K562 (cell line): ENCODE data around the gene PDE5A. TPM values are rescaled to one million over a fixed set of nuclear protein-coding genes. Genes with fewer than 3 reads are reported as not detected.

ENCODE experiments used
- ATAC-seq: fragments of 200-7000 bp; cut with Tn5 transposase; 3 replicates; pipeline ENCODE4 v1.9.1; 2020; ENCODE audit warnings: moderate library complexity
- BruUV-seq: library from RNA; stranded (reverse); fragments of 400-500 nt; replicated peaks from 2 replicates; lab custom pipeline; 2021; lab: Mats Ljungman, UMichigan
- CTCF ChIA-PET: fragments of 300-600 bp; formaldehyde crosslinking; extraction: SDS; loops from one replicate; lab custom pipeline; 2021; ENCODE audit warnings: low intra/inter-chr PET ratio; lab: Yijun Ruan, JAX
- POLR2A ChIA-PET: fragments of 300-600, 350-650 bp; sonication (Branson Sonifier 250); formaldehyde crosslinking; extraction: SDS; loops from one replicate; lab custom pipeline; 2021; ENCODE audit warnings: antibody characterized with exemption, inconsistent platforms; lab: Yijun Ruan, JAX
- DNase-seq, 4 experiments: peaks; one replicate each; pipeline versions ENCODE4 v3.0.0 to v3.0.0-alpha.2; 2011 to 2018; ENCODE audit warnings: low spot score in 3 of 4, mixed read lengths in 3 of 4; ENCODE audit errors: extremely low read depth in 1 of 4
- FAIRE-seq: peaks from 2 replicates; lab custom pipeline; 2011; peaks lifted over from hg19 to GRCh38; lab: Jason Lieb, UNC
- H2AFZ ChIP-seq: 2 replicates; pipeline ENCODE4 v1.6.0; 2011; ENCODE audit warnings: low read depth, low read length, control low read depth, inconsistent platforms
- H3K27ac ChIP-seq: fragments of 200-600 bp; 3 replicates; pipeline ENCODE4 v1.8.0; 2011; ENCODE audit warnings: low read depth, mild to moderate bottlenecking, control low read depth, inconsistent platforms, low read length, moderate library complexity, mixed read lengths; ENCODE audit errors: extremely low read depth
- H3K27me3 ChIP-seq, 2 experiments: fragments of 300-600 bp in 1 of 2; 2 replicates in 1 of 2; 3 replicates in 1 of 2; pipeline versions ENCODE4 v1.6.0 to v1.8.0; 2011; ENCODE audit warnings: inconsistent platforms in 2 of 2, low read length in 2 of 2, mild to moderate bottlenecking in 1 of 2, mixed read lengths in 1 of 2, moderate library complexity in 1 of 2; ENCODE audit not compliant: control insufficient read depth in 2 of 2, insufficient read depth in 2 of 2
- H3K36me3 ChIP-seq: fragments of 300-600 bp; 3 replicates; pipeline ENCODE4 v1.8.0; 2011; ENCODE audit warnings: mild to moderate bottlenecking, low read length, inconsistent platforms; ENCODE audit not compliant: control insufficient read depth, insufficient read depth
- H3K4me1 ChIP-seq, 2 experiments: fragments of 200-600 bp in 1 of 2; replicated peaks in 1 of 2; 2 replicates in 1 of 2; 3 replicates in 1 of 2; pipeline versions ENCODE4 v1.5.1 to v1.8.0; 2011; ENCODE audit warnings: inconsistent platforms in 2 of 2, low read length in 2 of 2, mild to moderate bottlenecking in 1 of 2, mixed read lengths in 1 of 2, moderate library complexity in 1 of 2; ENCODE audit not compliant: control insufficient read depth in 2 of 2, insufficient read depth in 2 of 2
- H3K4me2 ChIP-seq: 2 replicates; pipeline ENCODE4 v1.6.1; 2011; ENCODE audit warnings: low read length, control low read depth, inconsistent platforms, mixed read lengths; ENCODE audit not compliant: insufficient read depth
- H3K4me3 ChIP-seq: fragments of 200-600 bp; sonication (generic), shearing (Covaris generic); 2 replicates; pipeline ENCODE4 v1.5.1; 2016; ENCODE audit warnings: control low read depth, inconsistent platforms
- H3K79me2 ChIP-seq: fragments of 200-600 bp; 3 replicates; pipeline ENCODE4 v1.8.0; 2011; ENCODE audit warnings: low read length, inconsistent platforms; ENCODE audit not compliant: control insufficient read depth, insufficient read depth
- H3K9ac ChIP-seq, 2 experiments: 2 replicates each; pipeline versions ENCODE4 v1.6.0 to v1.6.1; 2011; ENCODE audit warnings: low read depth in 2 of 2, low read length in 2 of 2, control low read depth in 1 of 2, inconsistent platforms in 1 of 2, mild to moderate bottlenecking in 1 of 2, mixed read lengths in 1 of 2; ENCODE audit not compliant: insufficient read depth in 1 of 2
- H3K9me1 ChIP-seq: one replicate; pipeline ENCODE4 v1.6.0; 2011; ENCODE audit warnings: inconsistent platforms, mild to moderate bottlenecking, low read length, moderate library complexity; ENCODE audit not compliant: control insufficient read depth, insufficient read depth
- H3K9me3 ChIP-seq: replicated peaks from 2 replicates; pipeline ENCODE4 v1.5.1; 2011; ENCODE audit warnings: low read depth, low read length, inconsistent platforms; ENCODE audit not compliant: control insufficient read depth, insufficient read depth
- H4K20me1 ChIP-seq: replicated peaks from 2 replicates; pipeline ENCODE4 v1.6.1; 2011; ENCODE audit warnings: low read length, inconsistent platforms, mixed read lengths; ENCODE audit not compliant: control insufficient read depth, insufficient read depth
- CEBPB ChIP-seq: fragments of 450-650 bp; IDR thresholded peaks from 2 replicates; pipeline ENCODE4 v1.6.1; 2016; ENCODE audit warnings: missing genetic modification characterization, missing compliant biosample characterization
- PCBP2 ChIP-seq: fragments of 200-400 bp; formaldehyde crosslinking; IDR thresholded peaks from 2 replicates; pipeline ENCODE4 v1.6.1; 2018; ENCODE audit warnings: low read length, low read depth, mild to moderate bottlenecking, moderate library complexity; ENCODE audit not compliant: poor library complexity, severe bottlenecking
- PHF20 ChIP-seq: fragments of 450-650 bp; IDR thresholded peaks from 2 replicates; pipeline ENCODE4 v1.6.1; 2018; ENCODE audit not compliant: partially characterized antibody
- WGBS: fragments of 100-300 bp; shearing (Covaris generic); methylation state at CpG from one replicate; pipeline ENCODE4 v1.1.6; 2016; ENCODE audit warnings: low coverage, mixed read lengths; ENCODE audit not compliant: insufficient coverage; ENCODE audit errors: missing lambda C conversion rate; 5-methylcytosine and 5-hydroxymethylcytosine counted together
- in situ Hi-C: fragments of 300-500 bp; cut with MboI; formaldehyde crosslinking; loops from 4 replicates; pipeline ENCODE4 v1.15.0; 2018; ENCODE audit warnings: inconsistent platforms, mixed read lengths
- intact Hi-C: fragments of 100-400 bp; cut with micrococcal nuclease; formaldehyde crosslinking; loops from 2 replicates; pipeline ENCODE4 v1.14.2; 2022
- polyA plus RNA-seq, 8 experiments: library from polyadenylated mRNA; depleted of rRNA in 4 of 8; stranded (reverse) in 5 of 8; unstranded in 3 of 8; fragments of >200 nt; fragmentation: Nextera tagmentation in 2 of 8; fragmentation: Illumina TruSeq in 1 of 8; extraction: Ambion mirVana in 2 of 8; extraction: Trizol in 1 of 8; gene quantifications; 2 replicates each; pipeline versions ENCODE4 v1.2.1 to v1.2.3, GENCODE V29; 2011 to 2014; ENCODE audit warnings: inconsistent platforms in 1 of 8, missing spikeins in 1 of 8
- total RNA-seq, 7 experiments: library from RNA; depleted of rRNA in 6 of 7; stranded (reverse); fragments of >200 nt in 6 of 7; fragmentation: Illumina TruSeq in 2 of 7; extraction: Trizol in 2 of 7; gene quantifications; 2 replicates each; pipeline versions ENCODE4 v1.2.1 to v1.2.3, GENCODE V29; 2011 to 2021; ENCODE audit warnings: low replicate concordance in 1 of 7
- TF ChIP-seq, protein P1 (sequence below): fragments of 250-450 bp; sonication (Bioruptor Pico); IDR thresholded peaks from 2 replicates; pipeline ENCODE4 v1.5.0; 2022; ENCODE audit warnings: mild to moderate bottlenecking
- TF ChIP-seq, protein P2 (sequence below): fragments of 150-350 bp; IDR thresholded peaks from 2 replicates; pipeline ENCODE4 v1.6.1; 2014; ENCODE audit warnings: low read depth, mild to moderate bottlenecking, low read length, borderline replicate concordance
- TF ChIP-seq, protein P3 (sequence below): fragments of 250-450 bp; sonication (Bioruptor Pico); IDR thresholded peaks from 2 replicates; pipeline ENCODE4 v1.4.0; 2020; ENCODE audit warnings: mild to moderate bottlenecking, moderate library complexity
- TF ChIP-seq, protein P4 (sequence below): fragments of 250-450 bp; sonication (Bioruptor Pico); IDR thresholded peaks from 2 replicates; pipeline ENCODE4 v1.8.0; 2022; ENCODE audit warnings: moderate library complexity, mild to moderate bottlenecking, inconsistent platforms
- TF ChIP-seq, protein P5 (sequence below): fragments of 450-650 bp; conservative IDR thresholded peaks from 2 replicates; pipeline ENCODE4 v1.6.1; 2016; ENCODE audit warnings: missing genetic modification characterization, low read depth, mild to moderate bottlenecking, control low read depth, missing compliant biosample characterization

PDE5A gene
- total and polyA plus RNA-seq, 9 of the 15 experiments (the other 6 are each of a cell fraction or from before 2014, with no cell fraction given) = 0.07 to 1.9 (median 0.29) TPM

DNA sequence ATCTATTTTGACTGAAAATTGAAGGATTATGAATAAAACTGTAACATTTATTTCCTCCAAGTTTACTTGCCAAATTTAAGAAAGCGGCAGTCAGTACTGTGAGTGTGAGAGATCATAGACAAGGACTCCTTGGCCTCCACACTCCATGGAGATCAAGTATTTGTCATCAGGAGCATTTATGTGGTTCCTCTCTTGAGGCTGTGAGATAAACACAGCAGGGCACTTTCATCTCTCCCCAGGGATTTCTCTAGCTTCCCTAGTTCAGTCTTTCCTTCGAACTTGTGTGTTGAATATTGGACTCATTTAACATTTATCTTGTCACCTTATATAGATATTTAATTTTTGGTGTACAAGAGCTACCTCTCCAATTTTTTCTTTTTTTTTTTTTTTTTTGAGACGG lies 40.8 kb downstream of the PDE5A start (continued):
- TF ChIP-seq, protein P1, sequence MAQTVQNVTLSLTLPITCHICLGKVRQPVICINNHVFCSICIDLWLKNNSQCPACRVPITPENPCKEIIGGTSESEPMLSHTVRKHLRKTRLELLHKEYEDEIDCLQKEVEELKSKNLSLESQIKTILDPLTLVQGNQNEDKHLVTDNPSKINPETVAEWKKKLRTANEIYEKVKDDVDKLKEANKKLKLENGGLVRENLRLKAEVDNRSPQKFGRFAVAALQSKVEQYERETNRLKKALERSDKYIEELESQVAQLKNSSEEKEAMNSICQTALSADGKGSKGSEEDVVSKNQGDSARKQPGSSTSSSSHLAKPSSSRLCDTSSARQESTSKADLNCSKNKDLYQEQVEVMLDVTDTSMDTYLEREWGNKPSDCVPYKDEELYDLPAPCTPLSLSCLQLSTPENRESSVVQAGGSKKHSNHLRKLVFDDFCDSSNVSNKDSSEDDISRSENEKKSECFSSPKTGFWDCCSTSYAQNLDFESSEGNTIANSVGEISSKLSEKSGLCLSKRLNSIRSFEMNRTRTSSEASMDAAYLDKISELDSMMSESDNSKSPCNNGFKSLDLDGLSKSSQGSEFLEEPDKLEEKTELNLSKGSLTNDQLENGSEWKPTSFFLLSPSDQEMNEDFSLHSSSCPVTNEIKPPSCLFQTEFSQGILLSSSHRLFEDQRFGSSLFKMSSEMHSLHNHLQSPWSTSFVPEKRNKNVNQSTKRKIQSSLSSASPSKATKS (CRISPR knock-in tag) = no peak
- TF ChIP-seq, protein P2, sequence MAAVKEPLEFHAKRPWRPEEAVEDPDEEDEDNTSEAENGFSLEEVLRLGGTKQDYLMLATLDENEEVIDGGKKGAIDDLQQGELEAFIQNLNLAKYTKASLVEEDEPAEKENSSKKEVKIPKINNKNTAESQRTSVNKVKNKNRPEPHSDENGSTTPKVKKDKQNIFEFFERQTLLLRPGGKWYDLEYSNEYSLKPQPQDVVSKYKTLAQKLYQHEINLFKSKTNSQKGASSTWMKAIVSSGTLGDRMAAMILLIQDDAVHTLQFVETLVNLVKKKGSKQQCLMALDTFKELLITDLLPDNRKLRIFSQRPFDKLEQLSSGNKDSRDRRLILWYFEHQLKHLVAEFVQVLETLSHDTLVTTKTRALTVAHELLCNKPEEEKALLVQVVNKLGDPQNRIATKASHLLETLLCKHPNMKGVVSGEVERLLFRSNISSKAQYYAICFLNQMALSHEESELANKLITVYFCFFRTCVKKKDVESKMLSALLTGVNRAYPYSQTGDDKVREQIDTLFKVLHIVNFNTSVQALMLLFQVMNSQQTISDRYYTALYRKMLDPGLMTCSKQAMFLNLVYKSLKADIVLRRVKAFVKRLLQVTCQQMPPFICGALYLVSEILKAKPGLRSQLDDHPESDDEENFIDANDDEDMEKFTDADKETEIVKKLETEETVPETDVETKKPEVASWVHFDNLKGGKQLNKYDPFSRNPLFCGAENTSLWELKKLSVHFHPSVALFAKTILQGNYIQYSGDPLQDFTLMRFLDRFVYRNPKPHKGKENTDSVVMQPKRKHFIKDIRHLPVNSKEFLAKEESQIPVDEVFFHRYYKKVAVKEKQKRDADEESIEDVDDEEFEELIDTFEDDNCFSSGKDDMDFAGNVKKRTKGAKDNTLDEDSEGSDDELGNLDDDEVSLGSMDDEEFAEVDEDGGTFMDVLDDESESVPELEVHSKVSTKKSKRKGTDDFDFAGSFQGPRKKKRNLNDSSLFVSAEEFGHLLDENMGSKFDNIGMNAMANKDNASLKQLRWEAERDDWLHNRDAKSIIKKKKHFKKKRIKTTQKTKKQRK = no peak
- no peak for TF ChIP-seq PCBP2

DNA sequence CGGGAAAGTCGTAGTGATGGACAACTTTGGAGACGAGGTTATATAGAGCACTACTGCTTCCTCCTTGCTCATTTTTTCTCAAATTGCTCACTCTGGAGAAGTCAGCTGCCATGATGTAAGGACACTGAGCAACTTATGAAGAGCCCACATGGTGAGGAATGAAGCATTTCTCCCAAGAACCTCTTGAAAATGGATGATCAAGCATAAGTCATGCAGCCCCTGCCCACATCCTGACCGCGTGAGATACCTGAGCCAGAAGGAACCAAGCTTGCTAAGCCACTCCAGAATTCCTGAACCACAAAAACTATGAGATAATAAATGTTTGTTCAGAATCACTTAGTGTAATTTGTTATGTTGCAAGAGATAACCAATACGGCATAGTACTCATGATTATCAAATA lies 42.8 kb downstream of the PDE5A start:
- H3K4me1 ChIP-seq = no peaks in the 10 kb centered on the region
- DNase-seq (no peak), FAIRE-seq (no peak), ATAC-seq (no peak)
- H3K4me3 ChIP-seq = no peak overlapping the region
- 0% methylated on average over 6 of the region's 6 CpGs for WGBS
- no peak overlapping the region for H3K9ac ChIP-seq
- POLR2A ChIA-PET = no interaction called here
- no peak overlapping the region for H2AFZ ChIP-seq
- H3K79me2 ChIP-seq = no peaks in the 10 kb centered on the region
- CTCF ChIA-PET = no interaction called here
- no peaks in the 10 kb centered on the region for H3K9me1 ChIP-seq
- no peaks in the 10 kb centered on the region for H4K20me1 ChIP-seq
- no TSS peak for BruUV-seq
- in situ Hi-C loops (no loop called here), intact Hi-C loops (no loop called here)
- no peak overlapping the region for H3K27ac ChIP-seq
- H3K4me2 ChIP-seq = no peak overlapping the region
- H3K9me3 ChIP-seq = no peaks in the 10 kb centered on the region
- no peaks in the 10 kb centered on the region for H3K36me3 ChIP-seq
- no peaks in the 10 kb centered on the region for H3K27me3 ChIP-seq
- TF ChIP-seq CEBPB (tag) = no peak
- TF ChIP-seq PCBP2 = no peak
- TF ChIP-seq, protein P3, sequence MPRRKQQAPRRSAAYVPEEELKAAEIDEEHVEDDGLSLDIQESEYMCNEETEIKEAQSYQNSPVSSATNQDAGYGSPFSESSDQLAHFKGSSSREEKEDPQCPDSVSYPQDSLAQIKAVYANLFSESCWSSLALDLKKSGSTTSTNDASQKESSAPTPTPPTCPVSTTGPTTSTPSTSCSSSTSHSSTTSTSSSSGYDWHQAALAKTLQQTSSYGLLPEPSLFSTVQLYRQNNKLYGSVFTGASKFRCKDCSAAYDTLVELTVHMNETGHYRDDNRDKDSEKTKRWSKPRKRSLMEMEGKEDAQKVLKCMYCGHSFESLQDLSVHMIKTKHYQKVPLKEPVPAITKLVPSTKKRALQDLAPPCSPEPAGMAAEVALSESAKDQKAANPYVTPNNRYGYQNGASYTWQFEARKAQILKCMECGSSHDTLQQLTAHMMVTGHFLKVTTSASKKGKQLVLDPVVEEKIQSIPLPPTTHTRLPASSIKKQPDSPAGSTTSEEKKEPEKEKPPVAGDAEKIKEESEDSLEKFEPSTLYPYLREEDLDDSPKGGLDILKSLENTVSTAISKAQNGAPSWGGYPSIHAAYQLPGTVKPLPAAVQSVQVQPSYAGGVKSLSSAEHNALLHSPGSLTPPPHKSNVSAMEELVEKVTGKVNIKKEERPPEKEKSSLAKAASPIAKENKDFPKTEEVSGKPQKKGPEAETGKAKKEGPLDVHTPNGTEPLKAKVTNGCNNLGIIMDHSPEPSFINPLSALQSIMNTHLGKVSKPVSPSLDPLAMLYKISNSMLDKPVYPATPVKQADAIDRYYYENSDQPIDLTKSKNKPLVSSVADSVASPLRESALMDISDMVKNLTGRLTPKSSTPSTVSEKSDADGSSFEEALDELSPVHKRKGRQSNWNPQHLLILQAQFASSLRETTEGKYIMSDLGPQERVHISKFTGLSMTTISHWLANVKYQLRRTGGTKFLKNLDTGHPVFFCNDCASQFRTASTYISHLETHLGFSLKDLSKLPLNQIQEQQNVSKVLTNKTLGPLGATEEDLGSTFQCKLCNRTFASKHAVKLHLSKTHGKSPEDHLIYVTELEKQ = no peak
- TF ChIP-seq, protein P4, sequence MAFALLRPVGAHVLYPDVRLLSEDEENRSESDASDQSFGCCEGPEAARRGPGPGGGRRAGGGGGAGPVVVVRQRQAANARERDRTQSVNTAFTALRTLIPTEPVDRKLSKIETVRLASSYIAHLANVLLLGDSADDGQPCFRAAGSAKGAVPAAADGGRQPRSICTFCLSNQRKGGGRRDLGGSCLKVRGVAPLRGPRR (CRISPR knock-in tag) = no peak
- TF ChIP-seq PHF20 = no peak
- TF ChIP-seq, protein P5, sequence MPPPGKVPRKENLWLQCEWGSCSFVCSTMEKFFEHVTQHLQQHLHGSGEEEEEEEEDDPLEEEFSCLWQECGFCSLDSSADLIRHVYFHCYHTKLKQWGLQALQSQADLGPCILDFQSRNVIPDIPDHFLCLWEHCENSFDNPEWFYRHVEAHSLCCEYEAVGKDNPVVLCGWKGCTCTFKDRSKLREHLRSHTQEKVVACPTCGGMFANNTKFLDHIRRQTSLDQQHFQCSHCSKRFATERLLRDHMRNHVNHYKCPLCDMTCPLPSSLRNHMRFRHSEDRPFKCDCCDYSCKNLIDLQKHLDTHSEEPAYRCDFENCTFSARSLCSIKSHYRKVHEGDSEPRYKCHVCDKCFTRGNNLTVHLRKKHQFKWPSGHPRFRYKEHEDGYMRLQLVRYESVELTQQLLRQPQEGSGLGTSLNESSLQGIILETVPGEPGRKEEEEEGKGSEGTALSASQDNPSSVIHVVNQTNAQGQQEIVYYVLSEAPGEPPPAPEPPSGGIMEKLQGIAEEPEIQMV (tag) = no peak
